ENCODE measurements around the gene ZNF768.

GRCh38 chr16:30567160-30567990 lies 41.0 kb upstream of the ZNF768 start:
- TF ChIP-seq, protein P1, sequence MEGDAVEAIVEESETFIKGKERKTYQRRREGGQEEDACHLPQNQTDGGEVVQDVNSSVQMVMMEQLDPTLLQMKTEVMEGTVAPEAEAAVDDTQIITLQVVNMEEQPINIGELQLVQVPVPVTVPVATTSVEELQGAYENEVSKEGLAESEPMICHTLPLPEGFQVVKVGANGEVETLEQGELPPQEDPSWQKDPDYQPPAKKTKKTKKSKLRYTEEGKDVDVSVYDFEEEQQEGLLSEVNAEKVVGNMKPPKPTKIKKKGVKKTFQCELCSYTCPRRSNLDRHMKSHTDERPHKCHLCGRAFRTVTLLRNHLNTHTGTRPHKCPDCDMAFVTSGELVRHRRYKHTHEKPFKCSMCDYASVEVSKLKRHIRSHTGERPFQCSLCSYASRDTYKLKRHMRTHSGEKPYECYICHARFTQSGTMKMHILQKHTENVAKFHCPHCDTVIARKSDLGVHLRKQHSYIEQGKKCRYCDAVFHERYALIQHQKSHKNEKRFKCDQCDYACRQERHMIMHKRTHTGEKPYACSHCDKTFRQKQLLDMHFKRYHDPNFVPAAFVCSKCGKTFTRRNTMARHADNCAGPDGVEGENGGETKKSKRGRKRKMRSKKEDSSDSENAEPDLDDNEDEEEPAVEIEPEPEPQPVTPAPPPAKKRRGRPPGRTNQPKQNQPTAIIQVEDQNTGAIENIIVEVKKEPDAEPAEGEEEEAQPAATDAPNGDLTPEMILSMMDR (IDR thresholded peaks at IDR 0.05), result no peak
- TF ChIP-seq POLR2AphosphoS5 (IDR thresholded peaks at IDR 0.05; ENCODE audit: insufficient read depth in 1 of 2, low read depth in 1 of 2) (no peak), POLR2A (IDR thresholded peaks at IDR 0.05) (no peak)

Data from vagina (tissue), 2 donors.